Liver (tissue), 9 donors: ENCODE data around the gene SEMA6B. TPM values are rescaled to one million over a fixed set of nuclear protein-coding genes. Genes with fewer than 3 reads are reported as not detected.

ENCODE experiments used
- DNase-seq: peaks from one replicate; pipeline ENCODE4 v3.0.0-alpha.2; 2017; ENCODE audit warnings: low spot score
- H3K27ac ChIP-seq, 2 donors: one replicate each; pipeline ENCODE4 v1.7.0; 2013; ENCODE audit warnings: inconsistent platforms in 2 of 2, low read length in 2 of 2, control low read depth in 1 of 2, low read depth in 1 of 2, mild to moderate bottlenecking in 1 of 2
- H3K27me3 ChIP-seq, 4 donors: one replicate each; pipeline versions ENCODE4 v1.6.1 to v1.7.0; 2013; ENCODE audit warnings: low read length in 3 of 4, inconsistent platforms in 1 of 4, mild to moderate bottlenecking in 1 of 4, moderate library complexity in 1 of 4; ENCODE audit not compliant: control insufficient read depth in 4 of 4, insufficient read depth in 4 of 4
- H3K36me3 ChIP-seq, 4 donors: one replicate each; pipeline versions ENCODE4 v1.6.1 to v1.7.0; 2013; ENCODE audit warnings: low read length in 3 of 4, mild to moderate bottlenecking in 3 of 4, low read depth in 1 of 4, moderate library complexity in 1 of 4; ENCODE audit not compliant: control insufficient read depth in 4 of 4, insufficient read depth in 3 of 4
- H3K4me1 ChIP-seq, 4 donors: one replicate each; pipeline versions ENCODE4 v1.6.1 to v1.7.0; 2013; ENCODE audit warnings: low read length in 3 of 4, mild to moderate bottlenecking in 3 of 4, moderate library complexity in 1 of 4; ENCODE audit not compliant: control insufficient read depth in 4 of 4, insufficient read depth in 4 of 4
- H3K4me3 ChIP-seq, 3 donors: one replicate each; pipeline versions ENCODE4 v1.6.1 to v1.7.0; 2013; ENCODE audit warnings: low read length in 3 of 3, control low read depth in 1 of 3, low read depth in 1 of 3, mild to moderate bottlenecking in 1 of 3
- H3K9ac ChIP-seq, 2 donors: one replicate each; pipeline ENCODE4 v1.7.0; 2013; ENCODE audit warnings: low read length in 2 of 2, mild to moderate bottlenecking in 2 of 2, moderate library complexity in 2 of 2, control low read depth in 1 of 2, low read depth in 1 of 2
- H3K9me3 ChIP-seq, 4 donors: one replicate each; pipeline versions ENCODE4 v1.6.1 to v1.7.0; 2013; ENCODE audit warnings: low read length in 3 of 4; ENCODE audit not compliant: control insufficient read depth in 4 of 4
- ATF3 ChIP-seq: IDR thresholded peaks from 2 replicates; pipeline ENCODE4 v1.6.1; 2016; ENCODE audit warnings: antibody characterized with exemption
- EGR1 ChIP-seq, 2 donors: IDR thresholded peaks; 2 replicates each; pipeline ENCODE4 v1.6.1; 2016 to 2018; ENCODE audit warnings: antibody characterized with exemption in 2 of 2, low read depth in 2 of 2
- FOXA1 ChIP-seq: IDR thresholded peaks from 2 replicates; pipeline ENCODE4 v1.6.1; 2016; ENCODE audit warnings: antibody characterized with exemption
- FOXA2 ChIP-seq: IDR thresholded peaks from 2 replicates; pipeline ENCODE4 v1.6.1; 2016; ENCODE audit warnings: antibody characterized with exemption
- GABPA ChIP-seq, 2 donors: IDR thresholded peaks in 1 of 2; conservative IDR thresholded peaks in 1 of 2; 2 replicates each; pipeline ENCODE4 v1.6.1; 2016; ENCODE audit warnings: antibody characterized with exemption in 2 of 2, mild to moderate bottlenecking in 1 of 2, moderate library complexity in 1 of 2
- HNF4A ChIP-seq, 2 donors: conservative IDR thresholded peaks; 2 replicates each; pipeline ENCODE4 v1.6.1; 2016; ENCODE audit warnings: antibody characterized with exemption in 2 of 2, mild to moderate bottlenecking in 2 of 2
- HNF4G ChIP-seq: IDR thresholded peaks from 2 replicates; pipeline ENCODE4 v1.6.1; 2016; ENCODE audit warnings: antibody characterized with exemption
- JUND ChIP-seq, 2 donors: IDR thresholded peaks; 2 replicates each; pipeline ENCODE4 v1.6.1; 2016; ENCODE audit warnings: antibody characterized with exemption in 2 of 2
- NR2F2 ChIP-seq: IDR thresholded peaks from 2 replicates; pipeline ENCODE4 v1.6.1; 2016; ENCODE audit warnings: antibody characterized with exemption
- RAD21 ChIP-seq, 2 donors: IDR thresholded peaks; 2 replicates each; pipeline ENCODE4 v1.6.1; 2016; ENCODE audit warnings: antibody characterized with exemption in 2 of 2, mild to moderate bottlenecking in 2 of 2
- RXRA ChIP-seq, 2 donors: IDR thresholded peaks; 2 replicates each; pipeline ENCODE4 v1.6.1; 2017 to 2018; ENCODE audit warnings: antibody characterized with exemption in 2 of 2, mild to moderate bottlenecking in 1 of 2
- SP1 ChIP-seq: IDR thresholded peaks from 2 replicates; pipeline ENCODE4 v1.6.1; 2018; ENCODE audit warnings: antibody characterized with exemption, mild to moderate bottlenecking
- TAF1 ChIP-seq: conservative IDR thresholded peaks from 2 replicates; pipeline ENCODE4 v1.6.1; 2016; ENCODE audit warnings: antibody characterized with exemption, mild to moderate bottlenecking
- YY1 ChIP-seq: IDR thresholded peaks from 2 replicates; pipeline ENCODE4 v1.6.1; 2016; ENCODE audit warnings: antibody characterized with exemption, mild to moderate bottlenecking
- WGBS: extraction: QIAGEN DNeasy Blood & Tissue Kit; methylation state at CpG from one replicate; pipeline ENCODE4 v1.1.7; 2013; 5-methylcytosine and 5-hydroxymethylcytosine counted together
- polyA plus RNA-seq, 2 donors: library from polyadenylated mRNA; stranded (reverse) in 1 of 2; unstranded in 1 of 2; fragments of 200-250 nt in 1 of 2; fragments of >200 nt in 1 of 2; fragmentation: Nextera tagmentation in 1 of 2; extraction: Ambion mirVana in 1 of 2; gene quantifications; one replicate each; pipeline versions ENCODE4 v1.2.1 to v1.2.3, GENCODE V29; 2013 to 2015
- total RNA-seq, 2 donors: library from RNA; depleted of rRNA; stranded (reverse); fragments of >200 nt; gene quantifications; one replicate each; pipeline ENCODE4 v1.2.3, GENCODE V29; 2014
- TF ChIP-seq, protein P1 (sequence below): IDR thresholded peaks from 2 replicates; pipeline ENCODE4 v1.6.1; 2016; ENCODE audit warnings: antibody characterized with exemption
- TF ChIP-seq, protein P2 (sequence below): IDR thresholded peaks from 2 replicates; pipeline ENCODE4 v1.6.1; 2016; ENCODE audit warnings: antibody characterized with exemption
- TF ChIP-seq, protein P3 (sequence below): IDR thresholded peaks from 2 replicates; pipeline ENCODE4 v1.6.1; 2016; ENCODE audit warnings: antibody characterized with exemption, mild to moderate bottlenecking
- TF ChIP-seq, protein P4 (sequence below): fragments of 150-350 bp; IDR thresholded peaks from 2 replicates; pipeline ENCODE4 v1.5.1; 2017; ENCODE audit warnings: improper control_type of control experiment, low read depth, low read length; ENCODE audit not compliant: missing input control
- donor health status: healthy.
- donor health status: healthy.
- donor health status: healthy.
- donor health status: healthy.
- donor health status: healthy.

SEMA6B gene
- total and polyA plus RNA-seq, 4 donors = 0.58 to 3.2 (median 2.9) TPM

GRCh38 chr19:4539693-4540581 lies 19.5 kb downstream of the SEMA6B start, which contains the start of gene LRG1:
LRG1 (minus strand) TSS chr19:4540036; CDS start chr19:4540013, 23 bp downstream.
- WGBS = 17% methylated on average over 14 of the region's 14 CpGs
- TF ChIP-seq HNF4A (conservative IDR thresholded peaks at IDR 0.05) (peak; percentile 94 to 95), NR2F2 (peak; percentile 99), JUND (IDR thresholded peaks at IDR 0.05) (peak; percentile 88 to 91), RXRA (IDR thresholded peaks at IDR 0.05) (peak; percentile 98), RAD21 (IDR thresholded peaks at IDR 0.05) (peak; percentile 45 to 52), EGR1 (IDR thresholded peaks at IDR 0.05; ENCODE audit: low read depth in 2 of 2) (peak; percentile 99 to 100), ATF3 (peak; percentile 80), TAF1 (peak; percentile 100), FOXA2 (peak; percentile 7), HNF4G (peak; percentile 89), YY1 (peak; percentile 79), GABPA (IDR thresholded peaks at IDR 0.05 in 1 of 2, conservative IDR thresholded peaks at IDR 0.05 in 1 of 2) (peak in 1 of 2 donors; percentile 78), FOXA1 (peak; percentile 73), SP1 (peak; percentile 99)
- TF ChIP-seq, protein P1, sequence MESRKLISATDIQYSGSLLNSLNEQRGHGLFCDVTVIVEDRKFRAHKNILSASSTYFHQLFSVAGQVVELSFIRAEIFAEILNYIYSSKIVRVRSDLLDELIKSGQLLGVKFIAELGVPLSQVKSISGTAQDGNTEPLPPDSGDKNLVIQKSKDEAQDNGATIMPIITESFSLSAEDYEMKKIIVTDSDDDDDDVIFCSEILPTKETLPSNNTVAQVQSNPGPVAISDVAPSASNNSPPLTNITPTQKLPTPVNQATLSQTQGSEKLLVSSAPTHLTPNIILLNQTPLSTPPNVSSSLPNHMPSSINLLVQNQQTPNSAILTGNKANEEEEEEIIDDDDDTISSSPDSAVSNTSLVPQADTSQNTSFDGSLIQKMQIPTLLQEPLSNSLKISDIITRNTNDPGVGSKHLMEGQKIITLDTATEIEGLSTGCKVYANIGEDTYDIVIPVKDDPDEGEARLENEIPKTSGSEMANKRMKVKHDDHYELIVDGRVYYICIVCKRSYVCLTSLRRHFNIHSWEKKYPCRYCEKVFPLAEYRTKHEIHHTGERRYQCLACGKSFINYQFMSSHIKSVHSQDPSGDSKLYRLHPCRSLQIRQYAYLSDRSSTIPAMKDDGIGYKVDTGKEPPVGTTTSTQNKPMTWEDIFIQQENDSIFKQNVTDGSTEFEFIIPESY = peak; percentile 95
- TF ChIP-seq, protein P2, sequence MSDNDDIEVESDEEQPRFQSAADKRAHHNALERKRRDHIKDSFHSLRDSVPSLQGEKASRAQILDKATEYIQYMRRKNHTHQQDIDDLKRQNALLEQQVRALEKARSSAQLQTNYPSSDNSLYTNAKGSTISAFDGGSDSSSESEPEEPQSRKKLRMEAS = peak; percentile 100
- TF ChIP-seq, protein P3, sequence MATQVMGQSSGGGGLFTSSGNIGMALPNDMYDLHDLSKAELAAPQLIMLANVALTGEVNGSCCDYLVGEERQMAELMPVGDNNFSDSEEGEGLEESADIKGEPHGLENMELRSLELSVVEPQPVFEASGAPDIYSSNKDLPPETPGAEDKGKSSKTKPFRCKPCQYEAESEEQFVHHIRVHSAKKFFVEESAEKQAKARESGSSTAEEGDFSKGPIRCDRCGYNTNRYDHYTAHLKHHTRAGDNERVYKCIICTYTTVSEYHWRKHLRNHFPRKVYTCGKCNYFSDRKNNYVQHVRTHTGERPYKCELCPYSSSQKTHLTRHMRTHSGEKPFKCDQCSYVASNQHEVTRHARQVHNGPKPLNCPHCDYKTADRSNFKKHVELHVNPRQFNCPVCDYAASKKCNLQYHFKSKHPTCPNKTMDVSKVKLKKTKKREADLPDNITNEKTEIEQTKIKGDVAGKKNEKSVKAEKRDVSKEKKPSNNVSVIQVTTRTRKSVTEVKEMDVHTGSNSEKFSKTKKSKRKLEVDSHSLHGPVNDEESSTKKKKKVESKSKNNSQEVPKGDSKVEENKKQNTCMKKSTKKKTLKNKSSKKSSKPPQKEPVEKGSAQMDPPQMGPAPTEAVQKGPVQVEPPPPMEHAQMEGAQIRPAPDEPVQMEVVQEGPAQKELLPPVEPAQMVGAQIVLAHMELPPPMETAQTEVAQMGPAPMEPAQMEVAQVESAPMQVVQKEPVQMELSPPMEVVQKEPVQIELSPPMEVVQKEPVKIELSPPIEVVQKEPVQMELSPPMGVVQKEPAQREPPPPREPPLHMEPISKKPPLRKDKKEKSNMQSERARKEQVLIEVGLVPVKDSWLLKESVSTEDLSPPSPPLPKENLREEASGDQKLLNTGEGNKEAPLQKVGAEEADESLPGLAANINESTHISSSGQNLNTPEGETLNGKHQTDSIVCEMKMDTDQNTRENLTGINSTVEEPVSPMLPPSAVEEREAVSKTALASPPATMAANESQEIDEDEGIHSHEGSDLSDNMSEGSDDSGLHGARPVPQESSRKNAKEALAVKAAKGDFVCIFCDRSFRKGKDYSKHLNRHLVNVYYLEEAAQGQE = peak; percentile 90
- TF ChIP-seq, protein P4, sequence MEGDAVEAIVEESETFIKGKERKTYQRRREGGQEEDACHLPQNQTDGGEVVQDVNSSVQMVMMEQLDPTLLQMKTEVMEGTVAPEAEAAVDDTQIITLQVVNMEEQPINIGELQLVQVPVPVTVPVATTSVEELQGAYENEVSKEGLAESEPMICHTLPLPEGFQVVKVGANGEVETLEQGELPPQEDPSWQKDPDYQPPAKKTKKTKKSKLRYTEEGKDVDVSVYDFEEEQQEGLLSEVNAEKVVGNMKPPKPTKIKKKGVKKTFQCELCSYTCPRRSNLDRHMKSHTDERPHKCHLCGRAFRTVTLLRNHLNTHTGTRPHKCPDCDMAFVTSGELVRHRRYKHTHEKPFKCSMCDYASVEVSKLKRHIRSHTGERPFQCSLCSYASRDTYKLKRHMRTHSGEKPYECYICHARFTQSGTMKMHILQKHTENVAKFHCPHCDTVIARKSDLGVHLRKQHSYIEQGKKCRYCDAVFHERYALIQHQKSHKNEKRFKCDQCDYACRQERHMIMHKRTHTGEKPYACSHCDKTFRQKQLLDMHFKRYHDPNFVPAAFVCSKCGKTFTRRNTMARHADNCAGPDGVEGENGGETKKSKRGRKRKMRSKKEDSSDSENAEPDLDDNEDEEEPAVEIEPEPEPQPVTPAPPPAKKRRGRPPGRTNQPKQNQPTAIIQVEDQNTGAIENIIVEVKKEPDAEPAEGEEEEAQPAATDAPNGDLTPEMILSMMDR = no peak
- H3K4me3 ChIP-seq = peak within 1 kb of the TSS; percentile 77 to 93 (median 85)
- H3K9me3 ChIP-seq = no peaks in the 10 kb centered on the region
- peaks cover 0 to 2% (median 0%) of the 10 kb centered on the region in 4 donors for H3K36me3 ChIP-seq
- H3K4me1 ChIP-seq = peaks cover 9 to 27% (median 20%) of the 10 kb centered on the region in 4 donors
- peak; percentile 66 for DNase-seq
- H3K27me3 ChIP-seq = no peaks in the 10 kb centered on the region
- H3K27ac ChIP-seq = peak within 1 kb of the TSS; percentile 75 to 85
- peak within 1 kb of the TSS; percentile 80 to 87 for H3K9ac ChIP-seq
